Kidney epithelial cell (primary cell): Measurements from ENCODE around the gene CCDC88A. TPM values are rescaled to one million over a fixed set of nuclear protein-coding genes. Genes with fewer than 3 reads are reported as not detected.

Experiments used
- DNase-seq: peaks from one replicate; pipeline ENCODE4 v3.0.0-alpha.2; 2010; ENCODE audit warnings: low read depth
- H3K27me3 ChIP-seq: 2 replicates; pipeline ENCODE4 v1.6.0; 2011; ENCODE audit warnings: low read length; ENCODE audit not compliant: control insufficient read depth, insufficient read depth
- H3K36me3 ChIP-seq: 2 replicates; pipeline ENCODE4 v1.5.1; 2011; ENCODE audit warnings: low read length; ENCODE audit not compliant: control insufficient read depth, insufficient read depth
- H3K4me3 ChIP-seq: 2 replicates; pipeline ENCODE4 v1.5.1; 2011; ENCODE audit warnings: low read depth, mild to moderate bottlenecking, control low read depth, low read length
- total RNA-seq: library from RNA; depleted of rRNA; stranded (reverse); fragments of >200 nt; gene quantifications from 2 replicates; pipeline ENCODE4 v1.2.3, GENCODE V29; 2015
- TF ChIP-seq, protein P1 (sequence below): IDR thresholded peaks from 2 replicates; pipeline ENCODE4 v1.5.1; 2011; ENCODE audit warnings: mild to moderate bottlenecking, moderate library complexity, low read length, control low read depth, inconsistent platforms; ENCODE audit not compliant: insufficient read depth, poor library complexity, severe bottlenecking

Gene CCDC88A
- total RNA-seq, 1 donor from 2014 or later, result 18.8 TPM

DNA sequence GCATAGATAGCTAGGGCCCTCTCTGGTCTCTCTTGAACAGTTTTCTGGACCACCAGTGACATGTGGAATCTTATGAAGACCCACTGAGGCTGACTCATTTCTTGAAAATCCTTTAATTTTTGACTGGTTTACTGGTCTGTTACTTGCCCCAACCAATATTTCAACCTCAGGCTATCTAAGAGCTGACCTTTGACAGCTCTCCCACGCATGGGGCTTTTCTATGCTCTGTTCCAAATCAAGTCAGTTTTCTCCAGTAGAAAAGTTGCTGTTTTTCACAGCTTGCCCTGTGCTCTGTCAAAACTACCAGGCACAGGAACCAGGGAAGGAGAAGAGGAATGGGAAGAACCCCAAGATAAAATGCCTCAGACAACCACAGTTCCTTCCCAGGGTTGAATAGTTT, 104.7 kb downstream of the CCDC88A start:
- Histone ChIP-seq H3K4me3 (no peak overlapping the region), H3K27me3 (no peaks in the 10 kb centered on the region), H3K36me3 (no peaks in the 10 kb centered on the region)
- no peak for DNase-seq
- TF ChIP-seq, protein P1, sequence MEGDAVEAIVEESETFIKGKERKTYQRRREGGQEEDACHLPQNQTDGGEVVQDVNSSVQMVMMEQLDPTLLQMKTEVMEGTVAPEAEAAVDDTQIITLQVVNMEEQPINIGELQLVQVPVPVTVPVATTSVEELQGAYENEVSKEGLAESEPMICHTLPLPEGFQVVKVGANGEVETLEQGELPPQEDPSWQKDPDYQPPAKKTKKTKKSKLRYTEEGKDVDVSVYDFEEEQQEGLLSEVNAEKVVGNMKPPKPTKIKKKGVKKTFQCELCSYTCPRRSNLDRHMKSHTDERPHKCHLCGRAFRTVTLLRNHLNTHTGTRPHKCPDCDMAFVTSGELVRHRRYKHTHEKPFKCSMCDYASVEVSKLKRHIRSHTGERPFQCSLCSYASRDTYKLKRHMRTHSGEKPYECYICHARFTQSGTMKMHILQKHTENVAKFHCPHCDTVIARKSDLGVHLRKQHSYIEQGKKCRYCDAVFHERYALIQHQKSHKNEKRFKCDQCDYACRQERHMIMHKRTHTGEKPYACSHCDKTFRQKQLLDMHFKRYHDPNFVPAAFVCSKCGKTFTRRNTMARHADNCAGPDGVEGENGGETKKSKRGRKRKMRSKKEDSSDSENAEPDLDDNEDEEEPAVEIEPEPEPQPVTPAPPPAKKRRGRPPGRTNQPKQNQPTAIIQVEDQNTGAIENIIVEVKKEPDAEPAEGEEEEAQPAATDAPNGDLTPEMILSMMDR, result no peak

DNA sequence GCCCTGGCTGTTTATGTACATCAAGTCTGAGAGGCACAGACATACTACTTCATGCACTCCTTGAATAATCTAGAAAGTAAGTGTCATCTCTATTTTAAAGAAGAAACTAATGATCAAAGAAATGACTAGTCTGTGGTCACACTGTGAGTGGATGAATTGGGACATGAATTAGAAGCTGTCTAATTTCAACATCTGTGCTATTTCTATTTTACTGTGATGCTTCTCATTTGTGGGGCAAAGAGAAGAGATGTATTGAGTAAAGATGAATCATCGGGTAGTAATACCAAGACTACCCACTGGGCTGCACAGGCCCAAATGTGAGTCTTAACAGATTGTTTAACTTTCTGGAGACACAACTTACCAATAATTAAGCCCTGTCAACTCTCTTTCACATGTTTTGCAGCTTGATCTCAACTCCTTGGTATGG, 108.2 kb downstream of the CCDC88A start:
- Histone ChIP-seq H3K4me3 (no peak overlapping the region), H3K36me3 (no peaks in the 10 kb centered on the region), H3K27me3 (no peaks in the 10 kb centered on the region)
- TF ChIP-seq, protein P1, result peak; percentile 29
- DNase-seq, result peak; percentile 12

DNA sequence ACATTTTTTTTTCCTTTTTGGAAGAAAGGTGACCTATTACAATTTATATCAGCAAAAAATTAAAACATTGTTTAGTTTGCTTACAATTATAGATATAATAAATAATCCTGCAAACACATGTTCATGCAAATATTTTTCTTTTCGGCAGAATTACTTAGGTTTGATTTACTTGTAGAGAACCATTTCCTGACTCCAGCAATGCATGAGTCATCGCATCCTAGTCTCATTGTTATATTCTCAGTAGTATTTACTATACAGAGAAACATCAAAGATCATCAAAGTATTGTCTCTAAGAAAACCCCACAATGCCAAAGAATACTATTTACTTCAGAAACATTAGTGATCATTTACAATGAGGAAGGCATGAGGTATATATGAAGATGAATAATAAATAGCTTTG, 110.2 kb downstream of the CCDC88A start:
- TF ChIP-seq, protein P1, result no peak
- peak; percentile 12 for DNase-seq
- Histone ChIP-seq H3K36me3 (no peaks in the 10 kb centered on the region), H3K4me3 (no peak overlapping the region), H3K27me3 (no peaks in the 10 kb centered on the region)

DNA sequence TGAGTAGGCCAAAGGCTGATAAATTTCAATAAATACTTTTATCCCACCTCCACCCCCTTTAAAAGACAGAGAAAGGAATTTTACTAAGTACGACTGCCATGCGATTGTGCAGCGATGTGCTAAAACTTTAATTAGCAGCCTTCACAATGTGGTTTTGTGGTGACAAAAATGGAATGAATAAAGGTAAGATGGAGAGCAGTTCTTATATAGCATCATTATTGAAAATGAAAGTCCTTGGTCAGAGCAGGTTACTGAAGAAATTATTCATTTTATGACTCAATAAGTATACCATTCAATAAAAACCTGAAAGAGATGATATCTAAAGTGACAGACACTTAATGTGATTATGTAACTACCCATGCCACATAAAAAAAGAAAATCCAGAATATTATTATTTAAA, 117.4 kb downstream of the CCDC88A start:
- Histone ChIP-seq H3K36me3 (no peaks in the 10 kb centered on the region), H3K4me3 (no peak overlapping the region), H3K27me3 (no peaks in the 10 kb centered on the region)
- TF ChIP-seq, protein P1, result no peak
- no peak for DNase-seq

DNA sequence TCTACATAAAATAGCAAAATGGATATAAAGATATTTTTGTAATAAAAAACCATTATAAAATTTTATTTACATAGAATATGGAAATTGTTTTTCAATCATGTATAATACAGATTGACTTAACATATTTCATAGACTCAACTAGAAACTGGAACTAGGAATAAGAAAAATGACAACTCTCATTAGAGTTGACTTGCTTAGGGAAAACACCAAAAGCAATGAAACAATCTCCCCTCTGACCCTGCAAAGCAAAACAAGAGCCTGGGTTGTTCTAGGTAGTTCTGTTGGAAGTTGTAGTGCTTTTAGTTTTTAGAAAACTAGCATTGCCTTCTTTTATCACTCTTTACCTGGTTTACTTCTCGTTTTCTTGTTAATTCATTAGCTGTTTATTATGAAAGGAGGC, 118.4 kb downstream of the CCDC88A start:
- Histone ChIP-seq H3K36me3 (no peaks in the 10 kb centered on the region), H3K27me3 (no peaks in the 10 kb centered on the region), H3K4me3 (no peak overlapping the region)
- DNase-seq, result no peak
- TF ChIP-seq, protein P1, result no peak

DNA sequence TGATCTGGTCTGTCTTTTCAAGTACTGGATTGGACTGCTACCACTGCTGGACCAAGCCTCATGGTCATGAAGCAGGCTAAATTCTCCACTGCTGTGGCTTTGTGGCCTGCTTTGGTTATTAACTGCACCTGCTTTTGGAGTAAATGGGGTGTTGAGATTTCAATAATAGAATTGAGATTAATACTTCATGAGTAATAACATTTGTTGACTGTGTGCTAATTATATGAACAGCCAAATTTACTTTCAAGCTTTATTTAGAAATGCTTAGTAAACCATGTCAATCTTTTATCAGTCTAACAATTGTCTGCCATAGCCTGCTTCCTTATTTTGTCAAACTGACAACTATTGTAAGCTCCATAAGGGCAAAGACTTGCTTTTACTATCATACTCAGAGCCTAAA, 123.3 kb downstream of the CCDC88A start:
- TF ChIP-seq, protein P1, result no peak
- peaks cover 1% of the 10 kb centered on the region for H3K36me3 ChIP-seq

More for the DNA sequence above, 123.3 kb downstream of the CCDC88A start:
- Histone ChIP-seq H3K27me3 (no peaks in the 10 kb centered on the region), H3K4me3 (no peak overlapping the region)
- DNase-seq, result no peak
